Adrenal gland (tissue), 12 donors: ENCODE data around the gene NSMCE1. TPM values are rescaled to one million over a fixed set of nuclear protein-coding genes. Genes with fewer than 3 reads are reported as not detected.
A peak's percentile ranks its signal among the peaks of the same experiment; 100 is the strongest.

Experiments used
- DNase-seq, 7 donors: peaks; one replicate each; pipeline ENCODE4 v3.0.0-alpha.2; 2019 to 2020
- H3K27ac ChIP-seq, 5 donors: fragments of 200-600 bp; sonication (generic) in 4 of 5; 1 replicate in 3 of 5; 2 replicates in 2 of 5; pipeline versions ENCODE4 v1.5.1 to v1.8.0; 2016 to 2020; ENCODE audit warnings: mild to moderate bottlenecking in 1 of 5
- H3K27me3 ChIP-seq: fragments of 200-600 bp; 2 replicates; pipeline ENCODE4 v1.8.0; 2021
- H3K36me3 ChIP-seq, 2 donors: fragments of 200-600 bp; replicated peaks in 1 of 2; 1 replicate in 1 of 2; 2 replicates in 1 of 2; pipeline versions ENCODE4 v1.5.1 to v1.8.0; 2018 to 2022
- H3K4me1 ChIP-seq, 2 donors: fragments of 200-600 bp; replicated peaks in 1 of 2; 1 replicate in 1 of 2; 2 replicates in 1 of 2; pipeline versions ENCODE4 v1.5.1 to v1.8.0; 2018 to 2021
- H3K4me3 ChIP-seq, 4 donors: fragments of 200-600 bp; sonication (generic) in 3 of 4; one replicate each; pipeline ENCODE4 v1.5.1; 2016 to 2018
- H3K9me3 ChIP-seq, 3 donors: fragments of 200-600 bp; sonication (generic) in 1 of 3; replicated peaks in 1 of 3; 1 replicate in 2 of 3; 2 replicates in 1 of 3; pipeline versions ENCODE4 v1.5.1 to v1.8.0; 2016 to 2021
- CTCF ChIP-seq, 6 experiments: fragments of 450-650 bp in 4 of 6; fragments of 200-600 bp in 2 of 6; sonication (generic) in 1 of 6; IDR thresholded peaks; 1 replicate in 5 of 6; 2 replicates in 1 of 6; pipeline versions ENCODE4 v1.5.1 to v1.8.0; 2016 to 2021; ENCODE audit warnings: antibody characterized with exemption in 6 of 6, mild to moderate bottlenecking in 2 of 6, moderate library complexity in 1 of 6
- POLR2A ChIP-seq, 2 donors: fragments of 450-650 bp; IDR thresholded peaks; one replicate each; pipeline ENCODE4 v1.6.1; 2017; ENCODE audit warnings: antibody characterized with exemption in 2 of 2, mild to moderate bottlenecking in 2 of 2, moderate library complexity in 1 of 2
- WGBS, 4 donors: extraction: QIAGEN DNeasy Blood & Tissue Kit in 2 of 4; methylation state at CpG; one replicate each; pipeline versions ENCODE4 v1.1.5 to v1.1.7; 2013 to 2017; 5-methylcytosine and 5-hydroxymethylcytosine counted together
- intact Hi-C, 2 donors: fragments of 100-400 bp; cut with DNase I; formaldehyde crosslinking; loops; one replicate each; pipeline versions ENCODE4 v1.14.1 to v1.15.0; 2022 to 2023
- polyA plus RNA-seq, 3 donors: library from polyadenylated mRNA; stranded (reverse); fragments of 200-250 nt in 2 of 3; fragments of 350-450 nt in 1 of 3; fragmentation: Illumina TruSeq in 1 of 3; extraction: RNeasy Lipid Tissue Mini Kit (QIAGEN cat#74804) in 1 of 3; gene quantifications; one replicate each; pipeline ENCODE4 v1.2.3, GENCODE V29; 2013 to 2014
- total RNA-seq, 9 donors: library from RNA; depleted of rRNA in 4 of 9; stranded (reverse); fragments of >200 nt in 4 of 9; fragments of 120-200 nt in 1 of 9; fragmentation: NEBNext Ultra II Directional in 1 of 9; extraction: Animal tissue kit (Norgen Biotek cat#: 25700) in 1 of 9; gene quantifications; one replicate each; pipeline versions ENCODE4 v1.1.0 to v1.2.4, GENCODE V29; 2013 to 2023
- donor health status: healthy with polysubstance abuse.
- donor health status: Bipolar disorder and iron deficiency.
- donor health status: DM: yes; HTN: yes; CAD: no.
- donor health status: DM: no; HTN: no; CAD: no.
- donor health status: DM: no; HTN: no; CAD: no.
- donor health status: DM: yes; HTN: yes; CAD: no.

Gene NSMCE1
- total and polyA plus RNA-seq, 12 donors, result 54.3 to 182 (median 88.1) TPM

- peaks cover 22 to 50% of the 10 kb centered on the region in 2 donors for H3K4me1 ChIP-seq
- H3K36me3 ChIP-seq, result peaks cover 0 to 23% of the 10 kb centered on the region in 2 donors
- peak overlapping the region in 1 of 5 donors; percentile 52 for H3K27ac ChIP-seq
- no peak for TF ChIP-seq POLR2A (IDR thresholded peaks at IDR 0.05)
- TF ChIP-seq CTCF (IDR thresholded peaks at IDR 0.05), result no peak
- DNase-seq, result peak in 1 of 7 donors; percentile 45
- WGBS, 4 donors, result 93 to 95% (median 94%) methylated on average over 14 of the region's 14 CpGs
- H3K9me3 ChIP-seq, result no peaks in the 10 kb centered on the region
- intact Hi-C loops, result no loop called here
- H3K27me3 ChIP-seq, result no peaks in the 10 kb centered on the region
- no peak overlapping the region for H3K4me3 ChIP-seq
Observed at GRCh38 chr16:27257271-27257670, 11.3 kb downstream of the NSMCE1 start.

- Histone ChIP-seq H3K9me3 (no peaks in the 10 kb centered on the region), H3K4me1 (peaks cover 22 to 46% of the 10 kb centered on the region in 2 donors), H3K27ac (no peak overlapping the region), H3K27me3 (no peaks in the 10 kb centered on the region), H3K4me3 (no peak overlapping the region), H3K36me3 (peaks cover 0 to 23% of the 10 kb centered on the region in 2 donors)
- 96 to 100% (median 99%) methylated on average over 3 of the region's 3 CpGs for WGBS, 4 donors
- intact Hi-C loops, result no loop called here
- no peak for TF ChIP-seq POLR2A (IDR thresholded peaks at IDR 0.05)
- TF ChIP-seq CTCF (IDR thresholded peaks at IDR 0.05), result no peak
- DNase-seq, result peak in 1 of 7 donors; percentile 29
Observed at GRCh38 chr16:27256861-27257260, 11.7 kb downstream of the NSMCE1 start.

- Histone ChIP-seq H3K9me3 (no peaks in the 10 kb centered on the region), H3K27me3 (no peaks in the 10 kb centered on the region), H3K4me3 (no peak overlapping the region), H3K36me3 (peaks cover 0 to 23% of the 10 kb centered on the region in 2 donors), H3K4me1 (peaks cover 22 to 38% of the 10 kb centered on the region in 2 donors), H3K27ac (peak overlapping the region; percentile 62 to 82 (median 72))
- intact Hi-C loops, result no loop called here
- 74 to 91% (median 82%) methylated on average over 3 of the region's 3 CpGs for WGBS, 4 donors
- DNase-seq, result peak in 1 of 7 donors; percentile 4
- TF ChIP-seq POLR2A (IDR thresholded peaks at IDR 0.05), result no peak
- TF ChIP-seq CTCF (IDR thresholded peaks at IDR 0.05), result no peak
Observed at GRCh38 chr16:27254262-27254811, 14.2 kb downstream of the NSMCE1 start.

GRCh38 chr16:27253526-27253930, 15.0 kb downstream of the NSMCE1 start:
- H3K36me3 ChIP-seq, result peaks cover 0 to 23% of the 10 kb centered on the region in 2 donors
- H3K4me3 ChIP-seq, result no peak overlapping the region
- TF ChIP-seq CTCF (IDR thresholded peaks at IDR 0.05) (no peak), POLR2A (IDR thresholded peaks at IDR 0.05) (no peak)
- peak overlapping the region; percentile 62 to 82 (median 72) for H3K27ac ChIP-seq
- H3K27me3 ChIP-seq, result no peaks in the 10 kb centered on the region
- DNase-seq, result peak in 5 of 7 donors; percentile 22 to 59 (median 45)
- WGBS, 4 donors, result 42 to 79% (median 58%) methylated on average over 5 to 6 of the region's 6 CpGs
- peaks cover 19 to 33% of the 10 kb centered on the region in 2 donors for H3K4me1 ChIP-seq
- intact Hi-C loops, result no loop called here
- H3K9me3 ChIP-seq, result no peaks in the 10 kb centered on the region
